ENCODE measurements around the gene TEX44. TPM values are rescaled to one million over a fixed set of nuclear protein-coding genes. Genes with fewer than 3 reads are reported as not detected.

The TEX44 gene
- total and polyA plus RNA-seq, 2 of the 13 experiments (the other 11 are each of a cell fraction or from before 2014, with no cell fraction given), result not detected

GRCh38 chr2:231565887-231566594 lies 26.6 kb upstream of the TEX44 start:
- Histone ChIP-seq H3K4me2 (ENCODE audit: low read depth, low read length) (no peak overlapping the region), H3K9me3 (ENCODE audit: low read length) (no peaks in the 10 kb centered on the region), H3K4me1 (ENCODE audit: insufficient read depth, low read length) (no peaks in the 10 kb centered on the region), H3K36me3 (replicated peaks in 1 of 2; ENCODE audit: control insufficient read depth in 1 of 2, insufficient read depth in 2 of 2, low read length in 2 of 2) (no peaks in the 10 kb centered on the region), H2AFZ (ENCODE audit: low read length) (no peak overlapping the region), H3K27ac (ENCODE audit: extremely low read length, insufficient read depth, low read length) (no peak overlapping the region), H3K9ac (ENCODE audit: insufficient read depth, low read depth, low read length) (no peak overlapping the region), H3K4me3 (replicated peaks in 1 of 3; ENCODE audit: insufficient read depth in 1 of 3, low read depth in 2 of 3, low read length in 3 of 3) (no peak overlapping the region), H3K27me3 (ENCODE audit: control insufficient read depth in 1 of 2, insufficient read depth in 2 of 2, low read length in 2 of 2) (peaks cover 0 to 14% of the 10 kb centered on the region in 2 experiments; a peak in 1 of 5 replicates), H4K20me1 (ENCODE audit: insufficient read depth, low read length) (no peaks in the 10 kb centered on the region), H3K79me2 (ENCODE audit: insufficient read depth, low read length) (no peaks in the 10 kb centered on the region)
- ATAC-seq (no peak), FAIRE-seq (no peak), DNase-seq (ENCODE audit: low spot score) (no peak)
- in situ Hi-C loops (cut with HindIII; ENCODE audit: extremely low pct_ligation_motif_present, low pct_unique_long_range_greater_than_20kb) (no loop called here), intact Hi-C loops (cut with micrococcal nuclease; ENCODE audit: unreplicated experiment) (no loop called here)
- 0 out of 2 replicates have a peak, but pooled peaks have one; percentile 18 for TF ChIP-seq RFX1 (IDR thresholded peaks at IDR 0.05)
- no peak for TF ChIP-seq ZNF34 (CRISPR knock-in tag; IDR thresholded peaks at IDR 0.05; ENCODE audit: borderline replicate concordance)
- no TSS peak for BruUV-seq (replicated peaks)
- ChIA-PET POLR2A (no interaction called here), CTCF (ENCODE audit: low intra/inter-chr PET ratio, low total read pairs) (no interaction called here)
- 33% methylated on average over 4 of the region's 4 CpGs for WGBS (ENCODE audit: low lambda C conversion rate)

- Histone ChIP-seq H3K4me1 (ENCODE audit: insufficient read depth, low read length) (no peaks in the 10 kb centered on the region), H3K79me2 (ENCODE audit: insufficient read depth, low read length) (no peaks in the 10 kb centered on the region), H3K4me2 (ENCODE audit: low read depth, low read length) (no peak overlapping the region), H4K20me1 (ENCODE audit: insufficient read depth, low read length) (no peaks in the 10 kb centered on the region), H3K9me3 (ENCODE audit: low read length) (no peaks in the 10 kb centered on the region), H3K36me3 (replicated peaks in 1 of 2; ENCODE audit: control insufficient read depth in 1 of 2, insufficient read depth in 2 of 2, low read length in 2 of 2) (no peaks in the 10 kb centered on the region), H3K27ac (ENCODE audit: extremely low read length, insufficient read depth, low read length) (no peak overlapping the region), H2AFZ (ENCODE audit: low read length) (no peak overlapping the region), H3K9ac (ENCODE audit: insufficient read depth, low read depth, low read length) (no peak overlapping the region), H3K27me3 (ENCODE audit: control insufficient read depth in 1 of 2, insufficient read depth in 2 of 2, low read length in 2 of 2) (peaks cover 0 to 14% of the 10 kb centered on the region in 2 experiments; a peak in 1 of 5 replicates), H3K4me3 (replicated peaks in 1 of 3; ENCODE audit: insufficient read depth in 1 of 3, low read depth in 2 of 3, low read length in 3 of 3) (no peak overlapping the region)
- BruUV-seq (replicated peaks), result no TSS peak
- TF ChIP-seq MNT (IDR thresholded peaks at IDR 0.05) (peak; percentile 97), KDM6A (CRISPR knock-in tag; IDR thresholded peaks at IDR 0.05; ENCODE audit: low read depth) (no peak), ZNF672 (CRISPR knock-in tag; IDR thresholded peaks at IDR 0.05) (no peak), ZC3H4 (CRISPR knock-in tag; IDR thresholded peaks at IDR 0.05; ENCODE audit: borderline replicate concordance) (no peak), MTF1 (CRISPR knock-in tag; IDR thresholded peaks at IDR 0.05) (no peak), HOXA7 (CRISPR knock-in tag; IDR thresholded peaks at IDR 0.05) (no peak), RCOR2 (CRISPR knock-in tag; IDR thresholded peaks at IDR 0.05) (no peak)
- ATAC-seq (no peak), DNase-seq (ENCODE audit: low spot score) (no peak), FAIRE-seq (no peak)
- intact Hi-C loops (cut with micrococcal nuclease; ENCODE audit: unreplicated experiment), result no loop called here
- CTCF ChIA-PET (ENCODE audit: low intra/inter-chr PET ratio, low total read pairs), result no interaction called here
- POLR2A ChIA-PET, result no interaction called here
- in situ Hi-C loops (cut with HindIII; ENCODE audit: extremely low pct_ligation_motif_present, low pct_unique_long_range_greater_than_20kb), result no loop called here
- WGBS (ENCODE audit: low lambda C conversion rate), result 31% methylated on average over 3 of the region's 3 CpGs
Measured at GRCh38 chr2:231567159-231567558, 25.5 kb upstream of the TEX44 start.
